Tibial nerve (tissue), 4 donors: ENCODE data around the gene KBTBD2.

Source experiments
- CTCF ChIP-seq, 5 experiments: fragments of 200-600 bp in 3 of 5; fragments of 450-650 bp in 2 of 5; sonication (generic) in 3 of 5; IDR thresholded peaks; one replicate each; pipeline ENCODE4 v1.5.1; 2016 to 2019; ENCODE audit warnings: antibody characterized with exemption in 5 of 5, mild to moderate bottlenecking in 3 of 5, moderate library complexity in 2 of 5
- EP300 ChIP-seq, 2 donors: sonication (generic); formaldehyde crosslinking; IDR thresholded peaks; one replicate each; pipeline ENCODE4 v1.6.1; 2017; ENCODE audit warnings: antibody characterized with exemption in 2 of 2, mild to moderate bottlenecking in 1 of 2

DNA sequence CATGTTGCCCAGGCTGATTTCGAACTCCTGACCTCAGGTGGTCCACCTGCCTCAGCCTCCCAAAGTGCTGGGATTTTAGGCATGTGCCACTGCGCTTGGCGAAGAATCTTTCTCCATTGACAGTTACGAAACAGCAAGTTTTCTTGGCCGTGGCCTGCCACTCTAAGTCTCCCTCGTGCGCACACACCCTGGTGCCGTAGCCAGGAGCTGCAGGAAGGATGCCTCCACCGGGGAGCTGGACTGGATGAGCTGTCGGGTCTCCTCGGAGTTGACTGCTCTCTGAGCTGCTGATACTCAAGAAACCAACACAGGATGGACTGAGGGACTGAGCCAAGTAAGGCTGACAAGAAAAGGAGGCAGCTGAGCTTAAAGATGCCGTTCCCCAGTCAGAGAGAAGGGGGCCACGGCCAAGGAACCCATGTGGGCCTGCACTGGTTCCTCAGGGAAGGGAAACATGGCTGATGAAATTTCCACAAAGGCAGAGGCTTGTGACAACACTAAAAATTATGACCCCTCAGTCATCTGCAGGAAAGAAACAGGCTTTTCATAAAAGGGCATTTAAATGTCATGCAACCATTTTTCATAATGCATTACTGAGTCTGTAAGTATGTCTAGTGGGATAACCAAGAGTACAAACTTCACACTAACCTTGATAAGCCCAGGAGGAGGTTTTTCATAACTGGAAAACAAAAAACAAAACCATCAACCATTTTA is 38.0 kb upstream of the KBTBD2 start:
- TF ChIP-seq EP300 (IDR thresholded peaks at IDR 0.05) (no peak), CTCF (IDR thresholded peaks at IDR 0.05) (no peak)
